HG03571 (cell line): ENCODE results near the gene SLC5A8.

Experiments
- ATAC-seq: cut with Tn5 transposase; IDR thresholded peaks from one replicate; pipeline ENCODE4 v1.9.1; 2021; ENCODE audit not compliant: unreplicated experiment

Gene SLC5A8, protein sequence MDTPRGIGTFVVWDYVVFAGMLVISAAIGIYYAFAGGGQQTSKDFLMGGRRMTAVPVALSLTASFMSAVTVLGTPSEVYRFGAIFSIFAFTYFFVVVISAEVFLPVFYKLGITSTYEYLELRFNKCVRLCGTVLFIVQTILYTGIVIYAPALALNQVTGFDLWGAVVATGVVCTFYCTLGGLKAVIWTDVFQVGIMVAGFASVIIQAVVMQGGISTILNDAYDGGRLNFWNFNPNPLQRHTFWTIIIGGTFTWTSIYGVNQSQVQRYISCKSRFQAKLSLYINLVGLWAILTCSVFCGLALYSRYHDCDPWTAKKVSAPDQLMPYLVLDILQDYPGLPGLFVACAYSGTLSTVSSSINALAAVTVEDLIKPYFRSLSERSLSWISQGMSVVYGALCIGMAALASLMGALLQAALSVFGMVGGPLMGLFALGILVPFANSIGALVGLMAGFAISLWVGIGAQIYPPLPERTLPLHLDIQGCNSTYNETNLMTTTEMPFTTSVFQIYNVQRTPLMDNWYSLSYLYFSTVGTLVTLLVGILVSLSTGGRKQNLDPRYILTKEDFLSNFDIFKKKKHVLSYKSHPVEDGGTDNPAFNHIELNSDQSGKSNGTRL

DNA sequence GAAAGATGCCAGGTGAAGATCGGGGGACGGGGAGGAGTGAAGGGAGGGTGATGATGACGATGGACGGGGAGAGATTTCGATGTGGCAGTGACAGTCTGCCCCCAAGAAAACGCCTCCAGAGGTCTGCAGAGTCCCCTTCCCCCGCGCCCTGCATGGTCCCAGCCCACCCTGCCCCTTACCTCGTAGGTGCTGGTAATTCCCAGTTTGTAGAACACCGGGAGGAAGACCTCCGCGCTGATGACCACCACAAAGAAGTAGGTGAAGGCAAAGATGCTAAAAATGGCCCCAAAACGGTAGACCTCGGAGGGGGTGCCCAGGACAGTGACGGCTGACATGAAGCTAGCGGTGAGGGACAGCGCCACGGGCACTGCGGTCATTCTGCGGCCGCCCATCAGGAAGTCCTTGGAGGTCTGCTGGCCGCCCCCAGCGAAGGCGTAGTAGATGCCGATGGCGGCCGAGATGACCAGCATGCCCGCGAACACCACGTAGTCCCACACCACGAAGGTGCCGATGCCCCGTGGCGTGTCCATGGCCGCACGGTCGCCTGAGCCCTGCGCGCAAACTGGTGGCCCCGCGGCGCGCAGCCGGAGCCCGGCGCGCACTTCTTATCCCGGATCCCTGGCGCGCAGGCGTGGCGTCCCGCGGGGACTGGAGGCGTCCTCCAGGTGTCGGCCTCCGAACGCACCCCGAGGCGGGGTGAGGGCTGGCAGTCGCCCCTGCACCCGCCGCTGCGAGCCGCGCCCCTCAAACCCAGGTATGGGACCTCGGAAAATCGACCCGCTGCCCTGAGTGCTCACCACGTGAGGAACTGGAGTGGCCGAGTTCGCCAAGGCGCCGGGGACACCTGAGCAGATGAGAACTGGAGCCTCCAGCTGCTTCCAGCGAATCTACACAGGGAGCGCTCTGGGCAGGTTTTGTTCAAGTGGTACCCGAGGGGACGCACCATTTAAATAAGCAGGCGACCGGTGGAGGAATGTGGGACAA lies at the start of gene SLC5A8:
Gene SLC5A8 (minus strand): TSS at position 920 of the 984 bp plus-strand sequence. CDS start 390 bp downstream, at position 530.
- no peak for ATAC-seq

DNA sequence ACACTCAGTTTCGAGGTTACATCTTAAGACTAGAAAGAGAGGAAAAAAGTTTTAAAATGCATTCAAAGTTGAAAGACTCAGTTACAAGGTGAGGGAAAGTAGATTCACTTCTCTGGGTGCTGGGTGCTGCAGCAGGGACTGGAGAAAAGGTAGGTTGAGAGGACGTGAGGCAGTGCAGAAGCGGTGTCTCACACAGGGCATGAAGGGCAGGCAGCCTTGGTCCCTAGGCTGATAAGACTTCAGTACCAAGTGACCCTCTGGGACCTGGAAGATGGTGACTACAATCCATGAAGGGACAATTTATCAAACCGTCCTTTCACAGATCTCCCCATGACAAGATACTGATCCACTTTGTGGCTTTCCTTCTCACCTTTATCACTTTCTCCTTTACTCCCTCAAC lies 47.3 kb upstream of the SLC5A8 start:
- no peak for ATAC-seq

DNA sequence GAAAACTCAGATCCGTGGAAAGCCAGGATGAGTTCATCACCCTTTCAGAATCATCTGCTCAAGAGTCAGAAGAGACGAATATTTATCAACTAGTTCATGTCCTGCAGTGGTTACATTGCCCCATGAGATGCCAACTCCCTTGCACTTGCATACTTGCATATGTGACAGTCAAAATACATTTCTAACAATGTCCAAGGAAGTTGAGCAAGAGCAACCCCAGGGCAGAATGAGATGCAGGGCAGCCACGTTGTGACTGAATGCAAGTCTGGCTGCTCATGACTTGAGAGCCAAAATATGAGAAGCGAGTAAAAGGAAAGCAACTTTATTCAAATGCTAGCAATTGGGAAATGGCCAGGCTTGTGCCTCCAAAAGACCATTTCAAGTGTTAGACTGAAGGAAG lies 46.2 kb upstream of the SLC5A8 start:
- no peak for ATAC-seq

DNA sequence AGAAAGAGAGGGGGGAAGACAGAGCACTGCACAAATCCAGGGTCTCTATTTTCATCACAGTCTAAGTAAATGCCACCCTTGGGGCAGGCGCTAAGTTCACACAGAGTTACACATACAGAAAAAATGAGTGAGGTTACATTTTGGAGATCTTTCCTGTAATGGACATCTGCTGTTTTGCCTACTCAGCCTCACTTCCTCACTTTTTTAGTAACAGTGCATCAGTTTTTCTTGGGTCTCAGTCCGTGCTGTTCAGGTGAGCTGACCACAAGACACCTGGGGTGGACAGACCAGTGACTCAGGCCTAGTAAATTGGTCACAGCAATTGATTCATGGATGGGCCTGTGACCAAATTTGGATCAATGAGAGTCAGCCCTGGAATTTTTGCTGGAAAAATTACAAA lies 33.6 kb upstream of the SLC5A8 start:
- no peak for ATAC-seq

DNA sequence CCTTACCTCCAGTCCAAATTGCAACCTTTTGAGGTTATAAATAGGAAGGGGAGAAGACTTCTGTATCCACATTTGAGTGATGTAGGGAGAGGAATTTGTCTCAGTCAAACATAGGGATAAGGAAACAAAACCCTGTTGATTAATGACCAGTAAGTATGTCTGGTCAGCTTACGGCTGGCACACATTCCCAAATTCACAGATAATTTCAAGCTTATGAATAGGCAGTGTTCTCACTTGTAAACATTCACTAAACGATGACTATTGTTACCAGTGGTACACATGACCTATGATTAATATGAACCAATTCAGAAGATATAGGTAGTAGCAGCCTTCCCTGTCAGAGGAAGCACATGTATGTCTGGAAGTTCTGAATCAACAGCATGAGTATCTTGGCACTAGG lies 33.0 kb upstream of the SLC5A8 start:
- no peak for ATAC-seq

DNA sequence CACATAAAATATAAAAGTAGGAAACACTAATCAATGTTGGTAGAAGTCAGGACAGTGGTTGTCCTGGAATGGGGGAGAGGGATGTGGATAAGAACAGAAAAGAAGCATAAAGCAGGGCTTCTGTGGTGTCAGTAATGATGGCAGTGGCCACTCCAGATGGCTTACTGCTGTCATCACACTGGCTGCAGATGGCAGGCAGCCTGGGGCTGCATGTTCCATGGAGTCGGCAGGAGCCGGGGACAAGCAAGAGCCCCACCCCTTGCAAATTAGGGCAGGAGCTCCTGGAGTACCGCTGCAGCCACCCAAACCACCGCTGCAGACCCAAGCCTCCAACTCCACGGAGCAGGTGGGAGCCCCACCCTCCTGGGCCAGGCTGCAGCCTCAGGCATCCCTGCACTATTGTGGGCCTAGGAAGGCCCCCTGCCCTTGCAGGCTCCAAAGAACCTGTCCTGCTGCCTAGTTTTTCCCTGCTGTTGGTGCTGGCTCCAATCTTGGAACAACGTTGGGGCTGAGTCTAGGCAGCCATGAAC lies 28.8 kb upstream of the SLC5A8 start:
- no peak for ATAC-seq

DNA sequence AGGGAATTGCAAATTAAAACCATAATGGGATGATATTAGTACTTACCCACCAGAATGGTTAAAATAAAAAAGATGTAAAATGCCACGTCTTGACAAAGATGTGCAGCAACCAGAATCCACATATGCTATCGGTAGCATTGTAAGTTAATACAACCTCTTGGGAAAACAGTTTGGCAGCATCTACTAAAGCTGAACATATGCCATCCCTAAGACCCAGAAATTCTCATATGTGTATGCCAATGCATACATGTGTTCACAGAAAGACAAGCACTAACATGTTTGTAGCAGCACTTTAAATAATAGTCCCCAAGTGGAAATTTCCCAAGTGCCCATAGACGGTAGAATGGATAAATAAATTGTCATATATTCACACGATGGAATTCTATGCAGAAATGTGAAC lies 28.3 kb upstream of the SLC5A8 start:
- no peak for ATAC-seq

DNA sequence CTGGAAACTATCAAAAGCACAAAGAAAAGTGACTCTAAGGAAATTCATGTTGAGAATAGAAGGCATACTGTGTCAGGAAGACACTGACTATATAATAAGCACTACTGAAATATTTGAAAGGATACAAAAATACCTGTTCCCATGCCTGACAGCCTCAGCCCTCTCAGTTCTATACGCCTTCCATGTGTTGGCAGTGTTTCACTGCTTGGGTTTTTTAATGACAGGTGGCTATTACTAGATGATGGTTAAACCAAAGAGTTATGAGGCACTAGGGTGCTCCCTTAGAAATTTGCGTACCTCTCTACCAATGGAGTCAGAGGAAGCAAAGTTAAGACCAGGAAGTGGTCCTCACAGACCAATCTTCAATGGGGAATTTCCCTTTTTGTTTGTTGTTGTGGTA lies 25.6 kb upstream of the SLC5A8 start:
- ATAC-seq, result no peak

DNA sequence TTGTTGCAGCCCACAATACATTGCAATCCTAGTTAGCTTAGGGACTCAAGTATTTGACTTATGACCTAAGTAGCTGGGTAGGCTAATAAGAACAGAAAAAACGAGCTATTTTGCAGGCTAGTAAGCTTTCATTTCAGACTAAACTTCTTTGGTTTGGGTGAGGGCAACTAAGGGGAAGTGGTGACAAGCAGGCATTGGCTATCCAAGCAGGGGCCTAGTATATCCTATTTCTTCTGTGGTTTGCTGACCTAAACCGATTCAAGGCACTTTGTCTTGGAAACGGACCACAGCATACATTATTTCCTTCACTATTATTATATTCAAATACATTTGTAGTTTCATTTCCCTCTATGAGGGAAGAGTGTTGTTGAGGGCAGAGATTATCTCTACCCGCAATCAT lies 21.6 kb upstream of the SLC5A8 start:
- ATAC-seq, result no peak

DNA sequence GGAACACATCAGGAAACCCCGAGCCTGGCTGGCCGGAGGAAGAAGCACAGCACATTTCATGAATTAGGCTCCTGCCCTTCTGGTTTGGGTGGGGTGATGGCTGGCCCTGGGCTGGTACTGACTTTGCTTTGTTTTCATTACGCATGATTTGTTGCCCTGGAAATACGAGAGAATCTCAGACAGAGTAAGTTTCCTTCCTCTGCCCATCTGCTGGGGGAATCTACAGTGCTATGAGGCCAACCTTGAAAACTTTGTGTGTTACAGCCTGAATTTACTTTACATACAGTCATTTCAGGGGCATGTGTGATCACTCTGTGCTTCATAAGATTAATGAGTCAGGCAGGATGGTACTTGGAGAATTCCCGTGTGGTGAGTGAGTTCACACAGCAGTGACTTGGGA lies 20.5 kb upstream of the SLC5A8 start:
- no peak for ATAC-seq

DNA sequence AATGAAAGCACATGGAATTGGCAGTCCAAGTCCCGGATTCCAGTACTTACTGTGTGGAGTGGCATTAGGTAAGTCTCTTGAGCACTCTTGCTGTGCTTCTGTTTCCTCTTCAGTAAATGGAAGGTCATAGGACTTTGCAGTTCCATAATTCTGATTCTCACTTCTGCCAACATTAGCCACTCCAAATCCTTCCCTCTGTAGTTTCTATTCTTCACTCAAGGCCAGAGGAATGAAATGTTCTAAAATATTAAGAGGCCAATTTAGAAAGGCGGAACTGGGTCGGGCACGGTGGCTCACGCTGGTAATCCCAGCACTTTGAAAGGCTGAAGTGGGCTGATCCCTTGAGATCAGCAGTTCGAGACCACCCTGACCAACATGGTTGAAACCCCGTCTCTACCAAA lies 19.8 kb upstream of the SLC5A8 start:
- no peak for ATAC-seq

DNA sequence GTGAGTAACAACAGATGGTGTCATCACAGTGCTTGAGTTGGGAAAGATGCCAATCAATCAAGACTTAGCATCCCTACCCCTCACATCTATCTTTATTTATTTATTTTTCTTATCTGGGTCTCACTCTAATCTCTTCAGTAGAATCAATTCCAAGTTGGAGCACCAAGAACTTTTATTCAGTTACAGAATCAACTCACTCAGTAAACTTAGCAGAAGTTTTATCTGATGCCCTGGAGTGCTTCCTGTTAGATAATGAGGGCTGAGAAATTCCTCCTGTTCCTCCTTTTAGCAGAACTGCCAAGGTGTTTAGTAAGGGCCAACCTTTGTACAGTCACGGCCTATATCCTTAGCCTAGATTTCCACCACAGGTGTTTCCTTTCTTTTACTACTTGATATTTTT lies 11.3 kb upstream of the SLC5A8 start:
- ATAC-seq, result no peak

DNA sequence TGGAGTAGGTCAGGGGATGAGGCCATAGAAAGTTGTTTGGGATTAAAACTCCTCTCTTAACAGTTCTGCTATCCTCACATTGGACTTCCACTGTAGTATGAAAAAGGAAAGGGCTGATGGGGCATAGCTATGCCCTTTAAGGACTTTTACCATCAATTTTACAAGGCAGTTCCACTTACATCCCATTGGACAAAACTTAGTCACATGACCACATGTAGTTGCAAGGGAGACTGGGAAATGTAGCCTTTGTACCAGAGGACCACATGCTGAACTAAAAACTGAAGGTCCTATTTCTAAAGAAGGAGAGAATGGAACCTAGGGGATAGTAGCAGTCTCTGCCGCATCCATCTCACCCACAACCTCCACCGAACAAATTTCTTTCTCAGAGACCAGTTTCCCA lies 6.8 kb upstream of the SLC5A8 start:
- no peak for ATAC-seq

DNA sequence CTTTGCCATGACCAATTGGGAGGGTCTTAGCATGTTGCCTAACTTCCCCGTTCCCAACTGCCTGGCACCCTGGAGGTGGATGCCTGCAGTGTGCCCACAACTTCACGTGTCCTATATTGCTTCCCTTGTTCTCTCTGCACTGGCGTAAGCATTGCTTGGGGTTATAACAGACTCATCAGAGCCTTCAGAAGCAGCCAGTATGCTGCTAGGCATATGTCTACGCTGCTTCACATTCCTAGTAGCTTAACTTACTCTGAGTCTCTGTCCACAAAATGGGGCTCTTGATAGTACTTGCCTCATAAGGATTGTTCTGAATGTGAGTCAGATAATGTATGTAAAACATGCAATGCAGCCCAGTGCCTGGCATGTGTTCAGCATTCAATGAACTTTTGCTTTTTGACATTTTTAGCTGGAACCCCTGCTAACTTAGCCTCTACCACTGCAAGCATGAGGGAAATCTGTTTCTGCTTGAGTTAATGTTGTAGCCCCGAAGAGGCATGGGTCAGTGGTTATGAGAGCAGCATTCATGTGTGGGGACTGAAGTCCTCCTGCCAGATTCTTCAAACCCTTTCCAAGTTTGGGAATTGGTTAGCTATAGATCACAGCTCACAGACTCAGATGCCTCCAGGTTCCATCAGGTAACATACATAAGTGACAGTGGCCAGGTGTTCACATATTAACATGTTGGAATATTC lies 2.8 kb downstream of the SLC5A8 start:
- ATAC-seq, result no peak

DNA sequence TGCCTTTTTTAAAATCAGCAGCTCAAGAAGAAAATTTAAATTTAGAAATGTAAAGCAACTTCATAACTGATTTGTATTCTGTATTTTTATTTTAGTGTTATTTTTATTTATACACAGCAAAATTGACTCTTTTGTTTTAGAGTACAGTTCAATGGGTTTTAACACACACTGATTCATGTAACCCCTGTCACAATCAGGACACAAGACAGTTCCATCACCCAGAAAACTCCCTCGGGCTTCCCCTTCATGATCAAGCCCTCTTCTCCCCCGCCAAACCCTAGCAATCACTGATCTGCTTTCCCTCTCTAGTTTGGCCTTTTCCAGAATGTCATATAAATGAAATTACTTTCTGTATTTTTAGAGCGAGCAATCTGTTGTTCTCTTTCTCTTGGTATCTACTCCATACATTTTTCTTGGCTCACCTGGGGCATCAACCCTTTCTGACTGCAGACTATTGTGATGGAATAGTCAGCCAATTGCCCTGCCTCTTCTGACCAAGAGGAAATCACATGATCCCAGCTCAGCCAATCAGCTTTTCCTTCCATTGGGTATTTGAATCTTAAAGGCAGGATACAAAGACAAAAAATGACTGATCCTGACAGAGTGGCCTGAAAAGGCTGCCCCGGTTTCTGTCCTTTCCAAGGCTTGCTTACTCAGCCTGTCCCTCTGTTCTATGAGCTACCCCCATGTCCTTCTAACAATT lies 5.3 kb downstream of the SLC5A8 start:
- ATAC-seq, result no peak

DNA sequence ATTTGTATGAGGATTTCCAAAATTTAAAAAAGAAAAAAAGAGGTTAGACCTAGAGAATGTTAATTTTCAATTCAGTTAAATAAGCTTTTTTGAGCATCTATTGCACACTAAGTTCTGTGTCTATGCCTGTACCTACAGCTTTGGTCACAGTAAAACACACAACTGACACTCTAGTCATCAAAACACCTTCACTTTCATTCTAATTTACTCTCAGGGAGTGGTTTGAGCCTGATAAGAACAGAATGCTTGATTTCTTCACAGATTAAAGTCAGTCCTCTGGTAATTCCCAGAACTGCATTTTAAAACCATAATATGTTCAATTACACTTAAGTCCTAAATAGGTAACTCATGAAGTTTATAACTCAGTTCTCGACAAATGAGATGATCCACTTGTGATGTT lies 9.2 kb downstream of the SLC5A8 start:
- no peak for ATAC-seq

DNA sequence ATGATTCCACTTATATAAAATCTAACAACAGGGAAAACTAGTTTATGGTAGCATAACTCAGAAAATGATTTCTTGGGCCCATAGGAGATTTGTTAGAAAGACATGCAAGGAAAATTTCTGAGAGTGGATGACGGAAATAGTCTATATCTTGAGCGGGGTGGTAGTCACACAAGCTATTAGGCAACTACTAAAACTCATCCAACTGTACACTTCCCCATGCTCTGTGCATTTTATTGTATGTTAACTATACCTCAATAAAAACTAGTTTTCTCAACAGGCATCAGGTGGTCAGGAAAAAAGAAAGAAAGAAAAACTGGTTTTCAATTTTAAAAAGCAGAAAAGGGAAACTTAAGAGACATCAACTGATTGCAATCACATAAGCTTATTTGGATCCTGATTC lies 9.9 kb downstream of the SLC5A8 start:
- ATAC-seq, result no peak

DNA sequence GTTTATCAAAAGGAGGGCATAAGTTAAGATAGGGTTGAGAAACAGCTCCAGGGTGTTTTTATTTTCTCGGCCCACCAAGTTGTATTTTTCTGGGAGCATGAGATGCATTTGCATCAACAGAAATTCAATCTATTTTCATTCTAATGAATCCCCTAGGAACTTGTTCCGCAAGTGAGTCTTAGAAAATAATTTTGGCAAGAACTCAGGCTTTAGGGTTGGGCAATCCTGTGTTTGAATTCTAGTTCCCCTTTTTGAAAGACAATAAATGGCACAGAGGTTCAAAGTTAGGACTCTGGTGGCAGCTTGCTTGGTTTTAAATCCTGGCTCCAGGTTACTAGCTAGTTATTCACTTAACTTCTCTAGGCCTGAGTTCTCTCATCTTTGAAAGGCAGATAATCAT lies 23.7 kb downstream of the SLC5A8 start:
- no peak for ATAC-seq

DNA sequence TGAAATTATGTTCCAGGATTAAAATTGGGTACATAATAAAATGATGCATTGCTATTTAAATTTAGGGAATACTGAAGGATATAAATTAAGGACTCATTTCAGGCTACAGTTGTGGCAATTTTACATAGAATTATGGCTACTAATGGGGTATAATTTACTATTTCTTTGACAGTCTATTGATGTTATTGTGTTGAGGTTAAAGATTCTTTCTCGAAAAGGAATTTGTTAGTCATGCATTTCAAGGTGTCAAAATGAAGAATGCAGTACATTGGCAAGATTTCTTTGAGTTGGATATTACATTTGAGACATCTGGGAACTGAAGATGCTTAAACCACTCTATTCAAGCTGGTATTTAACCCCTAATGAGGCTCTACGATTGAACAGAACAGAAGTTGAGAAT lies 28.3 kb downstream of the SLC5A8 start:
- no peak for ATAC-seq

DNA sequence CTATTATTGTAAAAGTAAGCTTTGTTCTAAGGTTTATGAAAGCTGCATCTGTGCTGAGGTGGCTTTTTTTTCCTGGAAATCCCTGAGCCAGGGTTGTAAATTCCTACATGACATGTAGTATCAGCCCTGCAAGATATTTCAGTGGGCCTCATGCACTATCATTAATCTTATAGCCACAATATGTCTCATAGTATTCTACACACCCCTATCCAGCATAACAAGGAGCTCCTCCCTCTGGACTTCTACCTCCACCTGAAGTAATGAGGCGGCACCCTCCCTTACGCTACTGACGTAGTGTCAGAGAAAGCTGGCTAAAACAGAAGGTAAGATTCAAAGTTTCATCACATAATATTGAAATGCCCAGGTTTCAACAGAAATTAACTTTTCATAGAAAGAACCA lies 35.5 kb downstream of the SLC5A8 start:
- no peak for ATAC-seq
